ENCODE data around the gene GTF2F2.
A peak's percentile ranks its signal among the peaks of the same experiment; 100 is the strongest.

The GTF2F2 gene

DNA sequence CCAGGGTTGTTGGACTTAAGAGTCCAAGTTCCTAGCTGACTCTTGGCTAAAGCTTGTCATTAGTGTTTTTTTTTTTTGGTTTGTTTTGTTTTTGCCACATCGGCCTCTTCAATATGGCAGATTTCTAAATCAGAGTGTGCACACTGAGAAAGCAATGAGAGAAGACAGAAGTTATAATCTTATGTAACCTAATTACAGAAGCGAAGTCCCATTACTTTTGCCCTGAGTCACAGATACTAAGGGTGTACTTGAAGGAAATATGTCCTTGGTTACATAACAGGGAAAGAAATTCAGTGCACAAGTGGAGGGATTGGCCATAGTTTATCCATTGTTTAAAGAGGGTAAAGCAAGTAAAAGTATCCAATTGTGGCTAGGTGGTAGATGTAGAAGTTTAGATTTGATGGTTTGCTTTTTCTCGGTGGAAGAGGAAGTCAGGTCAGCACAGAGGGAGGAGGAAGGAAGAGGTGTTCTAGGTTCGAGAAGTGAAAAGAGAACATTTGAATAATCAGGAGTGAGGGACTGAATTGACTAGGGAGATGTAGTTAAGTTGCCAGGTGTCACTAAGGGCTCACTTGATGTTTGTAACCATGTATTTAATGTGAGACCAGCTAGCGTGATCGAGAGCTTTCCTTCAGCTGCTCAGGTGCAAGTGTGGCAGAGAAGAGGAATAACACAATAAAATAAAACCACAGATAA is 12.2 kb downstream of the GTF2F2 start:
- no peak for DNase-seq

DNA sequence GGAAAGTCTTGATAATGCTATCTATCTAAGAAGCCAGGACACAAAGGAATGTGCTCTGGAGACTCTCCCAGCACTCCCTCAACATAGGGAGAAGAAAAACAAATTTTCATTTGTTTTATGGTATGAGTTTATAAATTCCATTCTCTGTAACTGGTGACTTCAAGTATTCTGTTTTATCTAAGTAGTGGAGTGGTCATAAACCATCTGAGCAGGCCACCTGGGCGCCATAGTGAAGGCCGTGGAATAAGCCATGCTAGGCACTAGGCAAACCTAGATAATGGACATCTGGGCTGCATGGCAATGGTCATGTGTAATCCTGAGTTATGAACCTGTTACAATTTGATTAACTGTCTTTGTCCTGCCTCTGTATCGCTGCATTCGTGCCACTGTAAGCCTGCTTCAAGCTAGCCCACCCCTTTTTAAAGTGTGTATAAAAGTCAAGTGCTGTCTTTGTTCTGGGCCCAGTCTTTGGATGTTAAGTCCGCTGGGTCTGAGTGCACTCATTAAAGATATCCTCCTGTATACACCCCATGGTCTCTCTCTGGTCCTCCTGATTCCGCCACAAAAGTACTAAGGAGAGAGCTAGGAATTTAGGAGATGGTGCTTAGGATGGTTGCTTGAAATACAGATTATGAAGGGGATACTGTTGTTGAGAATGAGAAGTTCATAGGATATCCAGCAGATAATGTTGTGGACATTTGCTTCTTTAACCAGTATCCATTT is 13.2 kb downstream of the GTF2F2 start:
- no peak for DNase-seq

DNA sequence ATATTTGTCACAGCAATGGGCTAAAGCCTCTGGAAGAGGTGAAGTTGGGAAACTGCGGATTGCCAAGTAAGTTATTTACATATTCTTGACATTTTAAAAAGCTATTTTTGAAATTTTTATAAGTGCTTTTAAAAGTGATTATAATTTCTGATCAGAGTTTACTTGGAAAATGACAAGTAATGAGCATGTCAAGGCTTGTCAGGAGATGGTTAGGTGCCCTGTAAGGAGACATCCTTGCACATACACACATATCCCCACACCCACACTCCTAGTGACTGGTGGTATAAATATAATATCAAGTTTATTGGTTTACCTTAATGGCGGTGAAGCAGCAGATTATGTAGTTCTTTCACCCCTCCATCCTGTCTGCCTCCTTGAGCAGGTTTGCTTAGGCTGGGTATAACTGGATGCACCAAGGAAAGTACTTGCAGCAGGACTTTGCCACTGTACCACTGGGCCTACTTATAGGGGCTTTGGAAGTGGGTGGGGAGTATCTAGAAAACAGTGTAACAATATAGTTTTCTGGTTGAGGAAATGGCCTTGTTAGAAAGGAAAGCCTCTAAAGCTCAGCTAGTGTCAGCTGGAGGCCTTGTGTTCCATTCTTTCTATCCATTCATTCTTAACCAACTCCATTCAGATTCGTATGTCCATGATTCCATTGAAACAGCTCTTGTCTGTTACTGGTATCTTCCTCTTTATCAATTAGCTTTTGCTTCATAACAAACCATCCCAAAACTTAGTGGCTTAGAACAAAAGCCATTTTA is 16.6 kb downstream of the GTF2F2 start:
- DNase-seq, result no peak

DNA sequence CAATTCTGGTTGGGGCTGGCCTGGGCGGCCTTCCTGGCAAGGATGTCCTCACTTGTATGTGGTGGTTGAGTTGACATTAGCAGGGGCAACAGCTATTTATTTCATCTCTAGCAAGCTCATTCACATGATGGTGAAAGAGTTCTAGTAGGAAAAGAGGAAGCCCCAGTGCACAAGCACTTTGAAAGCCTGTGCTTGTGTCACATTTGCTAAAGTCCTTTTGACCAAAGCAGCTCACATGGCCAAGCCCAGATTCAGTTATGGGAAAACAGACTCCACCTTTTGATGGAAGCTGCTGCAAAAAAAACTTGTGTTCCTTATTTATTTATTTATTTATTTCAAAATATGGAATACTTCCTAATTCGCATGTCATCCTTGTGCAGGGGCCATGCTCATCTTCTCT is 17.2 kb downstream of the GTF2F2 start:
- DNase-seq, result no peak

DNA sequence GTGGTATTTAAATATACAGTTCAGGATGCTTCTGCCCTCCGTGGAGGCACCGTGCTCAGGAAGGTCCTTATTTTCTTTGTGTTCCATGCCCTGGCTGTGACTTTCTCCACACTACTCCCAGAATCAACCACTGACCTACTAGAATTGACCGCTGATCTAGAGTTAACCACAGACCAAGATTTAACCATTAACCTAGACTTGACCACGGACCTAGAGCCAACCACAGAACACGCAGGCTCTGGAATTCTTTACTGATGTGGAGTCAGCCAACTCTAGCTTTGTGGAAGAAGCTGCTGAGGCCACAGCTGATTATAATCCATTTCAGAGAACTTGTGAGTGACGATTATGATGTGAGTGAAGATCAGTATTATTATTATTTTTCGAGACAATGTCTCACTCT is 18.0 kb downstream of the GTF2F2 start:
- no peak for DNase-seq

DNA sequence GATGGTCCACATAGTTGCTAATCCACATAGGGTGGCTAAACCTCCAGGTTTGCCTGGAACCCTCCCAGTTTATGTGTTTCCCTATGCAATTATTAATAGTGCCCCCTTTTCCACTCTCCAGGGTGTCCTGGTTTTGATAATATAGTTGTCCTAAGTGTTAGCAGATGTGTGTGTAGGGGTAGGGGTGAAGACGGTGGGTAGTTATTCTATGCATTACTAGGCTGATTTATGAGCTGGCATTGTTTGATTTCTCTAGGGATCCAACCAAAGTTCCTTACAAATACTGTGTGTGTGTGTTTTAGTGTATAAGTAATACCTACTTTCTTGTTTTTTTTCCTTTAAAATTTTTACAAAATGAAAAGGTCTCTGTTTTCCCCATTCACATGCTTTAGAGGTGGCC is 21.1 kb downstream of the GTF2F2 start:
- no peak for DNase-seq

DNA sequence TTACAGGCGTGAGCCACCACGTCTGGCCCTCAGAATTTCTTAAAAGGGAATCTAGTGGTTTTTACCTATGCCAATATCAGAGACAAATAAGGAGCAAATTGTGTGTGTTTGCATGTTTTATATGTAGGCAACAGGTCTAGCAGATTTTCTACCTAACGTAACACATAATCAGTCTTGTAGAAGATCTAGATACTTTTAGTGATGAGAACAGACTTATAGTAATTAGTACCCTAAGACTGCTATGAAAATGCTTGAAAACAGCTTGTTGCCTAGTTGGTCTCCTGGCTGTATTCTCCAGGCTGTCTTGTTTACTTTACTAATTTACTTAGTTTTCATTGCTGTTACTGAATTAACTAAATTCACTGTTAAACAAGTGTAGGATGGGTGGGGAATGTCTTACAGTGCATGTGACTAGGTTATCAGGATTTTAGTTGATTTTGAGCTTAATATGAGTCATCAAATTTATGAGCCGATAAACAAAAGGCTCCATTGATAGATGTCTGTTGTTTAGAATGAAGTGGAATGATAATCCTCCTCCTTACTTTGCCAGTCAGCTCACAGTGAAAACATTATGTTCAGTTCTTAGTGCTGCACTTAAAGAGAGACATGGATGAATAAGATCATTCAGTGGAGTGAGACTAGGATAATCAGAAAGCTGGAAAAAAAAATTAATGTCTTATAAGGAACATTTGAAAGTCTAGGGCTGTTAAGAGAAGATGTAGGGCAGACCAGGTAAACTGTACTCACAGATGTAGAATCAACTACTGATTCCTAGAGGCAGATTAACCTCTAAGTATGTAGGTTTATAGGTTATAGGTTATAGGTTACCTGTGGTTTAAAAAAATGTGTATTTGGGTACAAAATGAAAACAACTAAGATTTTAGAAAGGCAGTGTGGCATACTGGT is 22.4 kb downstream of the GTF2F2 start:
- DNase-seq, result no peak

DNA sequence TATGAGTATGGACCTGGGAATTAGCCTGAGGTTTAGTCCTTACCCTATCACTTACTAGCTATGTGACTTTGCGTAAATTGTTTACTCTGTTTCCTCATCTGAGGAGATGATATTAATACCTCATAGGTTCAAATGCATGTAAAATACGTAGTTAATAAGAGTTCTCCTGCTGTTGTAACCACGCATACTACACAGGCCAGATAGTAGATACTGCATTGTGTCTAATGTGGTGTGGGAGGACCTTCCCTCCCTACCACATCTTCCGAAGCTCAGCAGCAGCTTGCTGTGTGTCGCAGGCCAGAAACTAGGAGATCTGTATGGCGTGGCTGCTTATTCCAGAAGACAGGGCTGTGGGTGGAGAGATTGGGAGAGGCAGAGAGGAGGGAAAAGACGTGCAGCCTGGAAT is 23.0 kb downstream of the GTF2F2 start:
- no peak for DNase-seq

DNA sequence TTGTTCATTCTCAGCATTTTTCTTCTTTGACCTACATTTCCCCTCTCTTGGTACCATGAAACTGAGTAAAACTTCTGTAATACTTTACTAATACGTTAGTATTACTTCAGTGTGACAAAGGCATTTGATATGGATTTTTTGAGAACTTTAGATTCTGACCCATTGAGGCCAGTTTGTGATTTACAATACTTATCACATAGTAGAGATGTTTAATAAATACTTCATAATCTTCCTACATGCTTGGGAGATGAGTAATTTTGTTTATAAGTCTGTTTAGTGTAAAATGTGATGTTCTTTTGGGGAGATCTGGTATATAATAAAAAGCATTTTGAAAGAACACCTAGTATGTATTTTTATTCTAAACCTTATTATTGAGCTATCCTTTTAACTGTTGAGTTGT is 29.7 kb downstream of the GTF2F2 start:
- DNase-seq, result no peak

DNA sequence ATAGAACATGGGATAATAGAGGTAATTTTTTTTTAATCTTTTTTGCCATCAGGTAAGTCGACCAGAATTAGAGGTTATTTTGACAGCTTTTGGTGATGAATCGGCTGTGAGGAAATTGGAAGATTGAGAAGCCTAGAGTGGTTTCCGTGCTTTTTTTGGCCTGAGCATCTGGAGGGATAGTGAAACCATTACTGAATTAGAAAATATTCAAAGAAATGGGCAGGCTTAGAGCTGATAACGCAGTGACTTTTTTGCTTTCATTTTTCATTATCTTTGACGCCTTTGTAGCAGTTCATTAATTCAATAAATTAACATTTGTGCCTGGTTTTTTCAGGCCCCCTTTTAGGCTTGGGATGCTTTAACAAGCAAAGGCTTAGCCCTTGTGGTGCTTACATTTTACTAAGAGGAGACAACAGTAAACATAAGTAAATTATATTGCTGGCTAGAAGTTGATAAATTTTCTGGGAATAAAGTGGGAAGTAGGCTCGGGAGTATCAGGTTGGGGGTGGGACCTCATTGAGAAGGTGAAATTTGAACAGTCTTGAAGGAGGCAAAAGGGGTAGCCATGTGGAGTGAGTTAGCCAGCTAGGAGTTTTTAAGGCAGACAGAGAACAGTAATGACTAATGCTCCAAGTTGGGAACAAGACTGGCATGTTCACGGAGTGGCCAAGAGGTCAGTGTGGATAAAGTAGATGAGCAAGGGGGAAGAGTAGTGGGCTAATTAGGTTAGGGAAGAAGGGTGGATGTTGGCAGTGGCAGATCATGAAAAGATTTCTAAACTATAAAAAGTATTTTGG is 36.5 kb downstream of the GTF2F2 start:
- DNase-seq, result no peak

DNA sequence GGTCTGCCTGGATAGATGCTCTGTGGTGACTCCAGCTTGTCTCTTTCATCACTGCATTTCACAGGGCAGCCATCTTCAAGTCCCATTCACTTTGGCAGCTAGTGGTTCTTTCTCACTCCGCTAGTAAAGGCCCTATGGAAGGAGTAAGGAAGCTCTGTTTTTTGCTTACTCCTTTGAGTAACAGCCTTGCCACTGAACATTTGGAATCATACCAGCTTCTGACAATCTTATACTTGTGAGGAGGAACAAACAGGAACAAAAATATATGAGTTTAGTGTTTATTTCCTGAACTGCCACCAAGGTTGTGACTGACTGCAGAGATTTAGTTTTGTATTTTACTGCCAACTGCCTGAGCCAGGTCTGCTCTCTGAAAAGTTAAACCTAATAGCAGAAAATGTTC is 41.9 kb downstream of the GTF2F2 start:
- no peak for DNase-seq

DNA sequence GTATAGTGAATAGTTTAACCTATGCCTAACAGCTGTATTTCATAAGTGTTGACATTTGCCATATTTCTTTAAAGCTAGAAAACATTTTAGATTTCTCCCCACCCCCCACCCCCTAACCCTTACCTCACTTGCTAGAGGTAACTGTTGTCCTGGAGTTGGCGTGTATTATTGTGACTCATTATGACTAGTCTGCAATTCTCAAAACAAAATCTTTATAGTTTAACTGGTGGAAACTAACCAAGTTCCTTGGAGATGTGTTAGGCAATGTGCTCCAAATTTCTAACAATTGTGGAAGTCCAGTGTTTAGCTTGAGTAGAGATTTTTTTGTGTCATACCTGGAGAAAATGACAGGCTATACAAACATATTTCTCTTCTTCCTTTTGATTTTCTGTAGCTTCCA is 42.5 kb downstream of the GTF2F2 start:
- no peak for DNase-seq

DNA sequence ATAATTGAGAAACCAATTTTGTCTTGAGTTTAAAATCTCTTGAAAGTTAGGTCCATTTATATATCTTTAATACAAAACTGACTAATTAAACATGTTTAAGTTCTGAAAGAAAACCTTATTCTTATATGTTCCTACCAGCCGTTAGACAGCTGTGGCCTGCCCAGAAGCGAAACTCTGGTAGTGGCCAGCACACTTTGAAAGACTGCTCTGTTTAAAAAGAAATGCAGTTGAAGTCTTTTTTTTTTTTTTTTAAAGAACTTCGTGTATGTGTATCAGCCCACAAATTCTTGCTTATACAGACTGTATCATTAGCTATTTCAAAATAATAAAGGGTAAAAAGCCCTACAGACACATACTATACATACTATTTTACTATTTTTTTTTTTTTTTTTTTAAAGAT is 46.5 kb downstream of the GTF2F2 start:
- no peak for DNase-seq

DNA sequence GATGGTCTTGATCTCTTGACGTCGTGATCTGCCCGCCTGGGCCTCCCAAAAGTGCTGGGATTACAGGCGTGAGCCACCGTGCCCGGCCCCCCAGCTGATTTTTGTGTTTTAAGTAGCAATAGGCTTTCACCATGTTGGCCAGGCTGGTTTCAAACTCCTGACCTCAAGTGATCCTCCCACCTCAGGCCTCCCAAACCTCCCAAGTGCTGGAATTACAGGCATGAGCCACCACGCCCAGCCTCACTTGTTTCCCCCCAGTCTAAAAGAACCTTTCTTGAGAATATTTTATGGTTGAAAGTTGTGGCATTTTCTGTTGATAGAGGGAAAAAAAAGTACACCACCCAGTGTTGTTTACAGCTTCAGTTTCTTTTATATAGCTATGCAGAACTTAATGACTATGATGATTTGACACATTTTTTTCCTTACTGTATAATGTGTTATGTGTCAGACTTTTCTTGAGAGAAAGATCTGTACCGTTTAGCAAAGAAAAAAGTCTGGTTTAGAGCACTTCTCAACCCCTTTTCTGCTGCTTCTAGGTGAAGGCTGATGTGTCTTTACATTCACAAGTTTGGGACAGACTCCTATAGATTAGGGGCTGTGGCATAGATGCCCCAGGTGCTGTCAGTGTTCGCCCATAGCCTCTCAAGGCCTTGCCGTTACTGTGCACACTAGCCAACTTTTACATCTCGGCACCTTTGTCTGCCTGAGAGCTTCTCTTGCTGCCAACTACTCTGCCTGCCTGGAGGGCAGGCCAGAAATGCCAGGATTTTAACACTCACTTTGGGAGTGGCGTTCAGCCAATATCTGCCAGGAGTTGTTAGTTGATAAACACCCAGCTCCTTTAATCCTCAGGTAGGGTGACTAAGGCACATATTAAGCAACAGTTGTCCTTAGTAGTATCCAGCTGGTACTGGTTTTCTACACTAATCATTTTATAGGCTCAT is 47.6 kb downstream of the GTF2F2 start:
- no peak for DNase-seq

DNA sequence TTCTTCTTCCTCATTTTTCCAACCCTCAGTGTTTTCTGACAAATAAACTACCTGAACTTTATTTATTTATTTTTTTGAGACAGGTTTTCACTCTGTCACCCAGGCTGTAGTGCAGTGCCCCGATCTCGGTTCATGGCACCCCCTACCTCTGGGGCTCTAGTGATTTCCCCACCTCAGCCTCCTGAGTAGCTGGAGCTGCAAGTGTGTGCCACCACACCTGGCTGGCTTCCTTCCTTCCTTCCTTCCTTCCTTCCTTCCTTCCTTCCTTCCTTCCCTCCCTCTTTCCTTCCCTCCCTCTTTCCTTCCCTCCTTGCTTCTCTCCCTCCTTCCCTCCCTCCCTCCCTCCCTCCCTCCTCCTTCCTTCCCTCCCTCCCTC is 48.2 kb downstream of the GTF2F2 start:
- no peak for DNase-seq

DNA sequence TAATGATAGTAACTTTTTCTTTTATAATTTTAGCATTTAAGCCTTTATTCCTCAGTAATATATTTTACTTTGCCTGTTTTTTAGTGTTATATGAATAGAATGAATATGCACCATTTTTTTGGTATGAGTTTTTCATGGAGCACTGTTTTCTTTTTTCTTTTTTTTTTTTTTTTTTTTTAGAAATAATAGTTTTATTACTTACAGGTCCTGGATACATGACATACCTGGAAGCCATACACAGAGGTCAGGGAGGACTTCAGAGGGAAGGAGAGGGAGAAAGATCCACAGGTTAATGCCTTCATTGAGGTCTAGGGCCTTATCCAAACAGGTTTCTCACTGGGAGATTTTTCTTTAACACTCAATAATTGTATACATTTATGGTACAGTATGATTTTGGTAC is 54.2 kb downstream of the GTF2F2 start:
- DNase-seq, result no peak

DNA sequence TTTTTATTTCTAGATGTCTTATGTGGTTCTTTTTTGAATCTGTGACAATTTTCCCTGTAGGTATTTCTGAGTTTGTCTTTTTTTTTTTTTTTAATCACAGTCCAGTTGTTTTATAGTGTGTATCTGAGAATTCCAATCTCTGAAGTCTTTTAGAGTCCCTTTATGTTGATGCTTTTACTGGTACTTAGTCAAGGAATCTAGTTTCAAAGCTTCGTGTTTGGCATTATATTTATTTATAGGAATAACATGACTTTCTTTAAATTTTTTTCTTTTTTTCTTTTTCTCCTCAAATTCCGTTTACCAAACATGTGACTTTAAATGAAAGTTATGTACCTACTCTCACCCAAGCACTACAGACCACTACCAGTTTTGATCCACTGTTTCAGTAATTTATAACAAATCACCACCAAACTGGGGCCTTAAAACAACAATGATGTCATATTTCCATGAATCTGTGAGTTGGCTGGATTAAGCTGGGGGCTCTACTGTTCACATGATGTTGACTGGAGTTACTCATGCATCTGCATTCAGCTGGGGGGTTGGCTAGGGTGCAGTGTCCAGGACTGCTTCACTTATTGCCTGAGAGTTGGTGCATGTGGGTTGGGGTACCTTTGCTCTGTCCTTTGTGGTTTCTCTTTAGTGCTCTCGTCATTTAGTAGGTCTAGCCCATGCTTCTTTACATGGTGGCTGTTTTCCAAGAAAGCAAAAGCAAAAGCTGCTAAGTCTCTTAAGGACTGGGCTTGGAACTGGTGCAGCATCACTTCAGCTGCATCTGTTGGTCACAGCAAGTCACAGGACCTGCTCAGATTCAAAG is 58.2 kb downstream of the GTF2F2 start:
- peak in 1 of 2 experiments; percentile 22 for DNase-seq

DNA sequence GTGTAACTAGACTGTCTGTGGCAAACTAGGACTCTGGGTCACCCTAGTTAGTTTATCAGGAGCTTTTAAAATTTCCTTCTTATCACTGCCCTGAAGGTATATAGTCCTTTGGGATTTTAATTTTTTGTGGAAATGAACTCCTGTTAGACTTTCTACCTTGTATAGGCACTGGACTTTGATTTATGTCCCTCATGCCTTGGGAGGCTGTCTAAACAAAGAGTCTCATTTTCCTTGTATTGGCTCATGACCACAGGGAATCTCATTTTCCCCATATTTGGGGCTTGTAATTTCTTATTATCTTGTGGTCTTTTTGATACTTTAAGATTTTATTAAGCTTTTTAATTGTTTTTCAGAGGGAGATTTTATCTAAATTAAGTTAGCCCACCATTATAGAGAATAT is 59.1 kb downstream of the GTF2F2 start:
- DNase-seq, result no peak

DNA sequence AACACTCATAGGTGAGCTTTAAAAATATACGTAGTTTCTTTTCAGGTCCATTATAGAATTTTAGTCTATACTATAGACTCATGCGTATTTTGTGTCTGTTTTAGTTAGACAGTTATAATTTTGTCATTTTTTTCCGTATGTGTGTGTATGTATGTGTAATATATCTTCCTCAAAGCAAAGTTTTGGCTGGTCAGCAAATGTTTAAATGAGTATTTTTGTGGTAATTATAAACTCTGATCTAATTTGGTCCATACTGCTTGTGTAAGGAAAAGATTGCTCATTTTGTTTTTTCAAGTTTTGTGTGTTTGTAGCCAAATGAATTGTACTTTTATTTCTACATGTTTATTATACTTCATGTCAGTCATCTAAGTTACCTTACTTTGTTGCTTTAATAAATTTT is 60.0 kb downstream of the GTF2F2 start:
- no peak for DNase-seq

Data from activated T-cell treated with anti-CD3 and anti-CD28 coated beads, Interleukin-2, amount 50 U/mL, for 48 hours (primary cell).